ENCODE results near the gene HTRA2.
A peak's percentile ranks its signal among the peaks of the same experiment; 100 is the strongest.

HTRA2 gene

GRCh38 chr2:74571058-74571457, 41.3 kb downstream of the HTRA2 start:
- H3K27me3 ChIP-seq (ENCODE audit: insufficient read depth, poor library complexity, severe bottlenecking), result no peaks in the 10 kb centered on the region
- DNase-seq (ENCODE audit: low read depth in 1 of 2, low spot score in 1 of 2), result no peak
- TF ChIP-seq POLR2AphosphoS5 (IDR thresholded peaks at IDR 0.05; ENCODE audit: low read depth) (no peak), SPI1 (IDR thresholded peaks at IDR 0.05; ENCODE audit: borderline replicate concordance, low read depth) (no peak), GABPA (IDR thresholded peaks at IDR 0.05; ENCODE audit: low read depth) (no peak), CTCF (IDR thresholded peaks at IDR 0.05; ENCODE audit: insufficient read depth, low read length) (no peak)
- TF ChIP-seq, protein P1, sequence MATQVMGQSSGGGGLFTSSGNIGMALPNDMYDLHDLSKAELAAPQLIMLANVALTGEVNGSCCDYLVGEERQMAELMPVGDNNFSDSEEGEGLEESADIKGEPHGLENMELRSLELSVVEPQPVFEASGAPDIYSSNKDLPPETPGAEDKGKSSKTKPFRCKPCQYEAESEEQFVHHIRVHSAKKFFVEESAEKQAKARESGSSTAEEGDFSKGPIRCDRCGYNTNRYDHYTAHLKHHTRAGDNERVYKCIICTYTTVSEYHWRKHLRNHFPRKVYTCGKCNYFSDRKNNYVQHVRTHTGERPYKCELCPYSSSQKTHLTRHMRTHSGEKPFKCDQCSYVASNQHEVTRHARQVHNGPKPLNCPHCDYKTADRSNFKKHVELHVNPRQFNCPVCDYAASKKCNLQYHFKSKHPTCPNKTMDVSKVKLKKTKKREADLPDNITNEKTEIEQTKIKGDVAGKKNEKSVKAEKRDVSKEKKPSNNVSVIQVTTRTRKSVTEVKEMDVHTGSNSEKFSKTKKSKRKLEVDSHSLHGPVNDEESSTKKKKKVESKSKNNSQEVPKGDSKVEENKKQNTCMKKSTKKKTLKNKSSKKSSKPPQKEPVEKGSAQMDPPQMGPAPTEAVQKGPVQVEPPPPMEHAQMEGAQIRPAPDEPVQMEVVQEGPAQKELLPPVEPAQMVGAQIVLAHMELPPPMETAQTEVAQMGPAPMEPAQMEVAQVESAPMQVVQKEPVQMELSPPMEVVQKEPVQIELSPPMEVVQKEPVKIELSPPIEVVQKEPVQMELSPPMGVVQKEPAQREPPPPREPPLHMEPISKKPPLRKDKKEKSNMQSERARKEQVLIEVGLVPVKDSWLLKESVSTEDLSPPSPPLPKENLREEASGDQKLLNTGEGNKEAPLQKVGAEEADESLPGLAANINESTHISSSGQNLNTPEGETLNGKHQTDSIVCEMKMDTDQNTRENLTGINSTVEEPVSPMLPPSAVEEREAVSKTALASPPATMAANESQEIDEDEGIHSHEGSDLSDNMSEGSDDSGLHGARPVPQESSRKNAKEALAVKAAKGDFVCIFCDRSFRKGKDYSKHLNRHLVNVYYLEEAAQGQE (IDR thresholded peaks at IDR 0.05; ENCODE audit: insufficient replicate concordance, low read depth), result no peak
- peak overlapping the region; percentile 43 for H3K27ac ChIP-seq (replicated peaks)
- no peak overlapping the region for H3K4me3 ChIP-seq (replicated peaks; ENCODE audit: insufficient read depth, low read length)

DNA sequence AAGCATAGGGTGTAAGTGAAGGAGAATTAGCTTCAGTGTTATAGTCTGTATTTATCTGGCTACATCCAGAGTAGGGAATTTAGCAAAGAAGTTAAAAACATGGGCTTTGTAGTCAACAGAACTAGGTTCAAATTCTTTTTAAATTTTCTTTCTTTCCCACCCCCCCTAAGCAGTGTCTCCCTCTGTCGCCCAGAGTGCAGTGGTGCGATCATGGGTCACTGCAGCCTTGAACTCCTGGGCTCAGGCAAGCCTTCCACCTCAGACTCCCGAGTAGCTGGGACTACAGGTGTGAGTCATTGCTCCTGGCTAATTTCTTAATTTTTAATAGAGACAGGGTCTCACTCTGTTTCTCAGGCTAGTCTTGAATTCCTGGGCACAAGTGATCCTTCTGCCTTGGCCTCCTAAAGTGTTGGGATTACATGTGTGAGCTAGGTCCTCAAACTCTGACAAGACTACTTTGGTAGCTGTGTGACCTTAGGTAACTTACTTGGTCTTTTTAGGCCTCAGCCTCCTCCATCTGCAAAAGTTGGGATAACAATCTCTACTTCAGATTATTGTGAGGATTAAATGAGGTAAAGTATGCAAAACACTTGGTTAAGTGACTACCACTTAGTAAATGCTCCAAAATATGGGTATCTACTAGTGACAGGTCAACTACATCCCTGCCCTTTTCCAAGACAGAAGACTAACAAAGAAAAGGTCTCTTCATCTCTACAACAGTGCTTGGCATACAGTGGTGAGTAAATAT, 42.6 kb downstream of the HTRA2 start:
- H3K27ac ChIP-seq (replicated peaks), result peak overlapping the region; percentile 89
- TF ChIP-seq GABPA (IDR thresholded peaks at IDR 0.05; ENCODE audit: low read depth), result no peak
- TF ChIP-seq SPI1 (IDR thresholded peaks at IDR 0.05; ENCODE audit: borderline replicate concordance, low read depth), result no peak
- TF ChIP-seq, protein P1 (IDR thresholded peaks at IDR 0.05; ENCODE audit: insufficient replicate concordance, low read depth), result no peak
- TF ChIP-seq POLR2AphosphoS5 (IDR thresholded peaks at IDR 0.05; ENCODE audit: low read depth), result no peak
- TF ChIP-seq CTCF (IDR thresholded peaks at IDR 0.05; ENCODE audit: insufficient read depth, low read length), result no peak
- no peaks in the 10 kb centered on the region for H3K27me3 ChIP-seq (ENCODE audit: insufficient read depth, poor library complexity, severe bottlenecking)
- no peak for DNase-seq (ENCODE audit: low read depth in 1 of 2, low spot score in 1 of 2)
- no peak overlapping the region for H3K4me3 ChIP-seq (replicated peaks; ENCODE audit: insufficient read depth, low read length)

GRCh38 chr2:74573747-74574562, 44.2 kb downstream of the HTRA2 start:
- Histone ChIP-seq H3K27ac (replicated peaks) (peak overlapping the region; percentile 89), H3K4me3 (replicated peaks; ENCODE audit: insufficient read depth, low read length) (0 out of 2 replicates have a peak overlapping the region, but pooled peaks have one; percentile 4), H3K27me3 (ENCODE audit: insufficient read depth, poor library complexity, severe bottlenecking) (no peaks in the 10 kb centered on the region)
- TF ChIP-seq, protein P1 (IDR thresholded peaks at IDR 0.05; ENCODE audit: insufficient replicate concordance, low read depth), result peak; percentile 40
- TF ChIP-seq SPI1 (IDR thresholded peaks at IDR 0.05; ENCODE audit: borderline replicate concordance, low read depth) (peak; percentile 95), CTCF (IDR thresholded peaks at IDR 0.05; ENCODE audit: insufficient read depth, low read length) (no peak), GABPA (IDR thresholded peaks at IDR 0.05; ENCODE audit: low read depth) (peak; percentile 70), POLR2AphosphoS5 (IDR thresholded peaks at IDR 0.05; ENCODE audit: low read depth) (peak; percentile 77)
- peak in 1 of 2 experiments; percentile 90 for DNase-seq (ENCODE audit: low read depth in 1 of 2, low spot score in 1 of 2)
